Keratinocyte (primary cell): Measurements from ENCODE around the gene TLE1.

Source experiments
- EZH2 ChIP-seq: IDR thresholded peaks from one replicate; pipeline ENCODE4 v1.6.1; 2012; ENCODE audit warnings: inconsistent platforms, mild to moderate bottlenecking, low read length, moderate library complexity
- TF ChIP-seq, protein P1 (sequence below), 3 experiments: IDR thresholded peaks in 1 of 3; conservative IDR thresholded peaks in 1 of 3; optimal IDR thresholded peaks in 1 of 3; 2 replicates in 2 of 3; 3 replicates in 1 of 3; pipeline versions ENCODE3 to v1.5.1; 2011; ENCODE audit warnings: low read length in 3 of 3, mild to moderate bottlenecking in 3 of 3, moderate library complexity in 2 of 3, control low read depth in 1 of 3, inconsistent platforms in 1 of 3; ENCODE audit not compliant: insufficient read depth in 2 of 3; ENCODE audit errors: extremely low read depth in 1 of 3

DNA sequence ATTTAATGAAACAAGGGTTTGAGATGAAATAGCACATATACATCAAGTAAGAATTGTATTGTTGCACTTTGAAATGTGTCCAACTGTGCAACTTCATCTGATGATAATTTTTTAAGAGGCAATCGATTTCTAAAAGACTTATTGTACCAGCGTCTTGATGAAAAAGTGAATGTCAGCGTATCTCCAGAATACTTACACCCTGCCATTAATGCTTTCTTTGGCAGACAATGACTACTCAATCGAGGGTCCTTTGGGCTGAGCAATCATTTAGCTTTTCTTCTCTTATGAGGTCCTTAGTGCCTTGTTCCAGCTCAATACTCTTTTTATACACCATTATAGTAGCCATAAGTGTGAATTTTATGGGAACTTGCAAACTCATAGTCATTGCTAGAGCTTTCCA is 4.7 kb downstream of the TLE1 start:
- TF ChIP-seq, protein P1, sequence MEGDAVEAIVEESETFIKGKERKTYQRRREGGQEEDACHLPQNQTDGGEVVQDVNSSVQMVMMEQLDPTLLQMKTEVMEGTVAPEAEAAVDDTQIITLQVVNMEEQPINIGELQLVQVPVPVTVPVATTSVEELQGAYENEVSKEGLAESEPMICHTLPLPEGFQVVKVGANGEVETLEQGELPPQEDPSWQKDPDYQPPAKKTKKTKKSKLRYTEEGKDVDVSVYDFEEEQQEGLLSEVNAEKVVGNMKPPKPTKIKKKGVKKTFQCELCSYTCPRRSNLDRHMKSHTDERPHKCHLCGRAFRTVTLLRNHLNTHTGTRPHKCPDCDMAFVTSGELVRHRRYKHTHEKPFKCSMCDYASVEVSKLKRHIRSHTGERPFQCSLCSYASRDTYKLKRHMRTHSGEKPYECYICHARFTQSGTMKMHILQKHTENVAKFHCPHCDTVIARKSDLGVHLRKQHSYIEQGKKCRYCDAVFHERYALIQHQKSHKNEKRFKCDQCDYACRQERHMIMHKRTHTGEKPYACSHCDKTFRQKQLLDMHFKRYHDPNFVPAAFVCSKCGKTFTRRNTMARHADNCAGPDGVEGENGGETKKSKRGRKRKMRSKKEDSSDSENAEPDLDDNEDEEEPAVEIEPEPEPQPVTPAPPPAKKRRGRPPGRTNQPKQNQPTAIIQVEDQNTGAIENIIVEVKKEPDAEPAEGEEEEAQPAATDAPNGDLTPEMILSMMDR (optimal IDR thresholded peaks at IDR 0.05 in 1 of 3, IDR thresholded peaks at IDR 0.05 in 1 of 3, conservative IDR thresholded peaks at IDR 0.05 in 1 of 3; ENCODE audit: extremely low read depth in 1 of 3, insufficient read depth in 2 of 3, low read length in 3 of 3), result no peak
- TF ChIP-seq EZH2, result no peak
